Gastrocnemius medialis (tissue), 4 donors: ENCODE results near the gene SUMO3.

Experiments
- CTCF ChIP-seq, 5 experiments: fragments of 450-650 bp in 3 of 5; fragments of 200-600 bp in 2 of 5; sonication (generic) in 2 of 5; IDR thresholded peaks in 4 of 5; conservative IDR thresholded peaks in 1 of 5; 1 replicate in 4 of 5; 2 replicates in 1 of 5; pipeline ENCODE4 v1.5.1; 2016 to 2019; ENCODE audit warnings: antibody characterized with exemption in 5 of 5, mild to moderate bottlenecking in 3 of 5, moderate library complexity in 3 of 5
- POLR2A ChIP-seq, 2 donors: fragments of 450-650 bp; IDR thresholded peaks; one replicate each; pipeline ENCODE4 v1.6.1; 2017; ENCODE audit warnings: antibody characterized with exemption in 2 of 2, mild to moderate bottlenecking in 2 of 2, moderate library complexity in 2 of 2

- TF ChIP-seq CTCF (IDR thresholded peaks at IDR 0.05 in 4 of 5, conservative IDR thresholded peaks at IDR 0.05 in 1 of 5) (no peak), POLR2A (IDR thresholded peaks at IDR 0.05) (no peak)
Measured at GRCh38 chr21:44784810-44785209, 33.1 kb downstream of the SUMO3 start.
